GM18520 (cell line): ENCODE measurements around the gene CCDC188.

Experiments
- ATAC-seq: cut with Tn5 transposase; IDR thresholded peaks from one replicate; pipeline ENCODE4 v1.9.1; 2021; ENCODE audit not compliant: unreplicated experiment

CCDC188 gene

GRCh38 chr22:20151276-20151588, 377 bp upstream of the CCDC188 start:
- no peak for ATAC-seq

GRCh38 chr22:20149257-20150250, 1.3 kb downstream of the CCDC188 start:
- no peak for ATAC-seq

- no peak for ATAC-seq
Observed at GRCh38 chr22:20148414-20148813, 2.4 kb downstream of the CCDC188 start.

DNA sequence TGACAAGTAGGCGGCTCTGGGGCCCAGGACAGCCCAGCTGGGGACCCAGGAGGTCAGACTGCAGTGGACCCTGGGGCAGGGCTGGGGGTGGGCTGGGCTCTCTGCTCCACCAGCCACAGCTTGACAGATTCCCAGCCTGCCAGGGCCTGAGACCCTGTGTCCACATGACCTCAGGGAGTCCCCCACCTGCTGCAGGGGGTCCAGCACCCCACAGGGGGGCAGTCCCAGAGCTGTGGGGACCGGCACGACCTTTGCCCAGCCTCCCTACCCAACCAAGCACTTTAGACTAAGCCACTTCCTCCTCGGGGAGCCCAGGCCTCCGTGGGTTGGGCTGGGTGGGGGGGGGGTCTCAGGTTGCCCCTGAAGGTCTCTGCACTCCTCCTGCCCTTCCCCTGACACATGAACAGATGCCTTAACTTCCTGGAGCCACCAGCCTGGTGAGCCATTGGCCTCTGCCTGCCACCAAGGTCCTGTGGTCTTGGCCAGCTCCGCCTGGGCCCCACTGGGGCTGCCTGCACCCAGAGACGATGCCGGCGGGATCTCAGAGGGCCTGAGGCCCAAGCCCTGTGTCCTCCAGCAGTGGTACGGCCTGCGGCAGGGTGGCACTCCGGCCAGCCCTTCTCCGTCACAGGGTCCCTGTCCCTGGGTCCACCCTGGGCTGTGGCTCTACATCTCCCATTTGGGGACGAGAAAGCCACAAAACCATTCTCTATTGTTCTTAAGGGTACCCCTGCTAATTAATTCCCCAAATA, 3.4 kb downstream of the CCDC188 start:
- no peak for ATAC-seq

DNA sequence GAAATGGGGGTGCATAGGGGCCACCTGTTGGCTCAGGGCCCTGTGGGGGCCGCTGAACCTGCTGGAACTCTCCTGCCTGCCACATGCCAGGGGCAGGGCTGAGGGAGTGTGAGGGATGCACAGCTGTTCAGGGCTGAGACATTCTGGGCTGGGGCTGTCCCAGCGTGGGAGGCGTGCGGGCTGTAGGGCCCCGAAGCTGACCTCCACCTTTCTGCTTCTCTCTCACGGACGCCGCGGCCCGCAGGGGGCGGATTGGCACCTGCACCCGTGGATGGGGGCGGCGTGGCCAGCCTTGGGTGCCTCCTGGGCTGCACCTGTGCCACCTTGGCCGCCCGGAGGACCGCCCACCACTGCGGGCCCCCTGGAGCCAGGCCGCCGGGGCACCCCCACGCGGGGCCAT, 4.1 kb downstream of the CCDC188 start:
- no peak for ATAC-seq

- ATAC-seq = no peak
Observed at GRCh38 chr22:20145832-20146223, 5.0 kb downstream of the CCDC188 start.

- no peak for ATAC-seq
Observed at GRCh38 chr22:20145206-20145831, 5.5 kb downstream of the CCDC188 start.

- ATAC-seq = no peak
Observed at GRCh38 chr22:20143883-20144665, 6.8 kb downstream of the CCDC188 start.

- ATAC-seq = no peak
Observed at GRCh38 chr22:20142711-20143621, 7.9 kb downstream of the CCDC188 start.

DNA sequence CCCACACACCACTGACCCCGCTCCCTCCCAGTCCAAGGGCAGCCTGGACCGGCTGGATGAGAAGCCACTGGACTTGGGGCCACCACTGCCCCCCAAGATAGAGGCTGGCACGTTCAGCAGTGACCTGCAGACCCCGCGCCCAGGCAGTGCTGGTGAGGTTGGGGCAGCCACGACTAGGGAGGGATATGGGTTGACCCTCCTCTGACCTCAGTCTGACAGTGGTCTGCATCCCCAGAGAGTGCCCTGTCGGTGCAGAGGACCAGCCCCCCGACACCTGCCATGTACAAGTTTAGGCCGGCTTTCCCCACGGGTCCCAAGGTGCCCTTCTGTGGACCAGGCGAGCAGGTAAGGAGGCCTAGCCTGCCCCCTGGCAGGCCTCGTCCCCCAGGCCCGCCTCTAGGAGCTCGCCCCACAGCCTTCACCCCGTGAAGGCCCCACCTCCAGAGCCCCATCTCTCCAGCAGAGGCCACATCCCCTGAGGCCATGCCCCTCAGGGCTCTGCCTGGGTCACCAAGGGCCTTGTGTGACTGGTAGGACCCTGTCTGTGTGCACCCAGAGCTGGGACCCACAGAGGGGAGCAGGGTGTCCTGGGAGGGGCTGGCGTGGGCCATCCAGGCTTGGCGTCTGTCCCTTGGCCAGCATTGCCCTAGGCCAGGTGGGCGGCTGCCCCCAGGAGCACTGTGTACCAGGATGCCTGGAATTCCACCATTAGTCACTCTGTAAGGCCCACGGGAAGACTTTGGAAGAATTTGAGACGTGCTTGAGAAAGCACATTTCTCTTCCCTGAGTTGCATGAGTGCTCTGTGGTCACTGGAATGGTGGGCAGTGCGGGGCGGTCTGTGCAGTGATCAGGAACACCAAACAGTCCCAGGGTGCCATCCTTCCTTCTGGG, 9.4 kb downstream of the CCDC188 start:
- ATAC-seq = no peak

- no peak for ATAC-seq
Observed at GRCh38 chr22:20140521-20140964, 10.3 kb downstream of the CCDC188 start.

- no peak for ATAC-seq
Observed at GRCh38 chr22:20140107-20140445, 10.8 kb downstream of the CCDC188 start.

GRCh38 chr22:20139391-20140106, 11.3 kb downstream of the CCDC188 start:
- no peak for ATAC-seq

DNA sequence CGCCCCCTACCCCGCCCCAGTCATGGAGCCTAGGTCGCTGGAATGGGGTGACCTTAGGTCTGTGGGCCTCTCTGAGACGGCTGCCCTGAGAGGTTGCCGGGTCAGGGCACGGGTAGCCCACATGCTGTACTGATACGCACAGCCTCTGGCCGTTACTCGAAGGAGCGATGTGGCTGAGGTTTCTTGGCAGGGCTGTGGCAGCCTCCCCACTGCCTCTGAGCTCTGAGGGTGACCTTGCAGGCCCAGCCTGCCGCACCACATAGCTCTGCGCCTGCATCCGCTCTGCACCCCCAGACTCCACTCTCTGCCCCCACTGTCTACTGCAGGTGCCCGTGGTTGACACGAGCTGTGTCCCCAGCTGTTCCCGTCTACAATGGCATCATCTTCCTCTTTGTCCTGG, 12.0 kb downstream of the CCDC188 start:
- ATAC-seq = no peak

GRCh38 chr22:20138417-20138738, 12.5 kb downstream of the CCDC188 start:
- ATAC-seq = no peak

DNA sequence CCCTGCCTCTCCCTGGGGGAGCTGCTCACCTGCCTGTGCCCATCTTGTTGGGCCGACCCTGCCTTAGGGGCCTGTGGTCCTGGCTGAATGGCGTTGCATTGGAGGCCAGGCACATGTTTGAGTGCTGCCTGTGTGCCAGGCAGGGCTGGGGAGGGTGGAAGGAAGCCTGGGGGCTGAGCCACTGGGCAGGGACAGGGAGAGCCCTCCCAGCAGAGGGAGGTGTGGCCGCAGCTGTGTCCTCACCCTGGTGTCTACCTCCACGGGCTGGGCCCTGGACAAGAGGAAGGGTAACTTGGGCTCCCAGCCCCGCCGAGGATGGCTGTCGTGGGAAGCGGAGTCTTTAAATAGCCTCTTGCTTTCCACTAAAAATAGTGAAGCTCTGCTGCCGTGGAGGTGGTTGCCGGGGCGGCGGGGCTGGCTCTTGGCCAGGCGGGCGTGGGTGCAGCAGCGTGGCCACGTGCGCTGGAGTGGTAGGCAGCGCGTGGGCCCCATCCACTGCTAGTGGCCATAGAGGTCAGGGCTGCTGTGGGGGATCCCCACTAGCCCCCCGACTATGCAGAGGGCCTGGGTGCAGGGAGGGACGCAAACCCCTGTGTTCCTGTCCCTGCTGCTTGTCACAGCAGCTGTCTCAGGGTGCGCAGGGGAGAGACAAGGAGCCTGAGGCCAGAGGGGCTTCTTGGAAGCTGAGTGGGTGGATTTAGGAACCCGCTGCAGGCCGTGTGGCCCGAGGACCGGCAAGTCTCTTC, 13.0 kb downstream of the CCDC188 start:
- no peak for ATAC-seq

DNA sequence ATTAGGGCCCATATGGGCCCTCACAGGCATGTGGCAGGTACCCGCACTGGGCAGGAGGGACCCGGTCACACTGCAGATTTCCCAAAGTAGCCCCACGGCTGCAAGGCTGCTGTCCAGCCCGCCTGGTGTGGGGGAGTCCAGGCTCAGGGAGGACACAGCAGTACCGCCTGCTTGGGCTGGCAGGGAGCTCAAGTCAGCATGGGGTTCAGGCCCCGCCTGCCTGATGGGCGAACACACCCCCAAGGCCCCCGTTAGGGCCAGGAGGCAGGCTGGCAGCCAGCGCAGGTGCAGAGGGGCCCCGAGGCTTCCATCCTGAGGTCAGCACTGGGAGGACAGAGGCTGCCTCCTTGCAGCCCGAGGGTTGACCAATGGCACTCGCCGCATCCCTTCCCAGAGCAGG, 13.7 kb downstream of the CCDC188 start:
- ATAC-seq = no peak

DNA sequence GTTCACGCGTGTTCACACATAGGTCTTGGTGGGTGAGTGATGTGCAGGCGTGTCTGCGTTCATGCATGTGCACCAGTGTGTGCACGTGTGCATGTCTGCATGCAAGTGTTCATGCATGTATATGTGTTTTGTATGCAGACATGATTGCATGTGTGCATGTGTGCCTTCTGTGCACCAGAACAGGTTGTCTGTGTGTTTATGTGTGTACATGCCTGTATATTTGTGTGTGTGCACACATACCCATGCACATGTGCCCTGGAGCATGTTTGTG, 14.3 kb downstream of the CCDC188 start:
- no peak for ATAC-seq
